HG03159 (cell line): ENCODE results near the gene CDK11B.

Source experiments
- ATAC-seq: cut with Tn5 transposase; IDR thresholded peaks from one replicate; pipeline ENCODE4 v1.9.1; 2021; ENCODE audit warnings: mild to moderate bottlenecking, moderate library complexity; ENCODE audit not compliant: unreplicated experiment

Gene CDK11B

DNA sequence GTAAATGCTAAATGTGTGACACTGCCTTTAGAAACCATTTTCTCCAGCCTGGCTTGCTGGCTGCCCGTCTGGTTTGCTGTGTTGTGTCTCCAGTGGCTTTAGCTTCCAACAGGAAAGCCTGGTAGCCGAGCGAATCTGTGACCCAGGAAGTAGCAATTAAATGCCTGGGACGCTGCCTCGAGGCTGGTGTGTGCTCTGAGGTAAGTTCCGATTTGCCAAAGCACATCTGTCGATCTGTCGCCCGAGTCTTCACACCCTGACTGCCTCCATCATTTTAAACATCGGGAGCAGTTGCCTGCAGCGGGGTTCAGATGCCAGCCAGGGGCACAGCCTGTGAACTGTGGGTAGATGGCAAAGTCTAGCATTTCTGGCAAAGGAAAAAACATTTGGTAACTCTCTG, 41.3 kb downstream of the CDK11B start:
- ATAC-seq = no peak

DNA sequence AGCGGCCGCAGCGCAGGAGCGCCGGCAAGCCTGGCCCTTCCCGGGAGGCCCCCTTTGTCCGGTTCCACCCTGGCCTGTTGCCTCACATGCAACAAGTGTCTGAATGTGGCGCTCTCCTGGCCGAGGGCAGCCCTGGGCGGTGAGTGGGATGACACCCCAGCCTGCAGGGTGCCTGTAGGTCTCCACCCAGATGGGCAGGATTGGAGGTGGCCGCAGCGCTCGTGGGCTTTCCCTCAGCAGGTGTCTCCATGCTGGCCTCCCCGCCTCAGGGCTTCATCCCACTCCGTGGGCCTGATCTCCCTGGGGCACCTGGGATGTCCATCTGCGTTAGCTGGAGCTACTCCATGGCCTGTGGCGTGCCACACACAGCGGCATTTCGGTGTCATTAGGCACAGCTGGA, 42.0 kb downstream of the CDK11B start:
- ATAC-seq = no peak

DNA sequence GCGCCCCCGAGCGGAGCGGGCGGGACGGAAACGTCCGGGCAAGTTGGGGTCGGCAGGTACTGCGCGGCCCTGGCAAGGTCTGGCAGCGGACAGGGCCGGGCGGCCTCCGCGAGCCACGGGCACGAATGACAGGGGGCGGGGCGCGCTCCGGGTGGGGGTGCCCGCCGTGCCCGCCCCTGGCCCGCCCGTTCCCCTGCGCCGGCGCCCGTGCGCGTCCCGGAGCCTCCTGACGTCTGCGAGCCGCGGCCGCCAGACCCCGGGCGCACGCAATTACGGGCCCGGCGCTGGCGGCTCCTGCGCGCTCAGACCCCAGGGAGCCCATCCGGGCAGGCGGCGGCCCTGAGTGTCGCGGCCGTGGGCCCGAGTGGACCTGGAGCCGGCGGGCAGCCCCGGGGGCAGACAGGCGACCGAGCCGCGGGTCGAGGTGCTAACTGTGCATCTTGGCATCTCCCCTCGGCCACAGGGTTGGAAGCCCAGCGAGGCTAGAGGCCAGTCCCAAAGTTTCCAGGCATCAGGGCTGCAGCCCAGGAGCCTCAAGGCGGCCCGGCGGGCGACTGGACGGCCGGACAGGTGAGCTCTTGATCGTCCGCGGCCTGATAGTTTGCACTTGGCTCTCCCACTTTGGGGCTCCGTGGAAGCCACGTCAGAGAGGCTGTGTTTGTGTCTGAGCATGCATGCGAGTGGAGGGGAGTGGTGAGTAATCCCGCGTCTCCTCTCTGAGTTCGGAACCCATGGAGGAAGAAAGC, 42.6 kb downstream of the CDK11B start:
- peak; percentile 29 for ATAC-seq

DNA sequence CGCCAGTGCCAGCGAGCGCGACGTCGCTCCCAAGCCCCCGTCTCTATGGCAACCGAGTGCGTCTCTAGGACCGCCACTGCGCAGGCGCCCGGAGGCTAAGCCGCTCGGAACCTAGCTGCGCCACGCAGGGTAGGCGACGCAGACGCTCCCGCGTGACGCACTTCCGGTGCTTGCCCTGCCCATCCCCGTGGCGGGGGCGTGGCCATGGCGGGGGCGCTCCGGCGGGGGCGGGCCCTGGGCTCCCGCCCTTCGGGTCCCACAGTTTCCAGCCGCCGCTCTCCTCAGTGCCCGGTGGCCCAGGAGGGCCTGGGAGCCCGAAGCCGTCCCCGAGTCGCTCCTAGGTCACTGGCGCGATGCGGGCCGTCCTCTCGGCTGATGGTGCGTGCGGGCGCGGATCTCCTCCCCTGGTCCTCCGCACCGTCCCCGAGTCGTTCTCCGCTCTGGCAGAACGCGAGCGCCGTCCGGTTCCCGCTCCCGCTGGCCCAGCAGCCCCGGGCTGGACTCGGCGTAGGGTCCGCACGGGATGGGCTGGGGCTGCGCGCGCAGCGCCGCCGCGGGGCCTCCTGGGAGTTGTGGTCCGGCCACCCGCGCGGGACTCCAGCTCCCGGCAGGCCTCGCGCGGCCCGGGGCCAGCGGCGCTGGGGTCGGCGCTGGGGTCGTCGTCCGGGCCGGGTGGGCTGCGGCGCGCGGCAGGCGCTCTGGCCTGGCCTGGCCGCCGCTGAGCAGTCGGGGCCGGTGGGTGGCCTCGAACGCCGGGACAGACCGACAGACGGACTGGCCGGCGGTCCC, 43.4 kb downstream of the CDK11B start, which contains the start of gene MIB2:
MIB2 (plus strand) TSS at position 245 of the 789 bp plus-strand sequence. CDS start 7,953 bp downstream, outside the sequence.
- ATAC-seq = peak; percentile 81

DNA sequence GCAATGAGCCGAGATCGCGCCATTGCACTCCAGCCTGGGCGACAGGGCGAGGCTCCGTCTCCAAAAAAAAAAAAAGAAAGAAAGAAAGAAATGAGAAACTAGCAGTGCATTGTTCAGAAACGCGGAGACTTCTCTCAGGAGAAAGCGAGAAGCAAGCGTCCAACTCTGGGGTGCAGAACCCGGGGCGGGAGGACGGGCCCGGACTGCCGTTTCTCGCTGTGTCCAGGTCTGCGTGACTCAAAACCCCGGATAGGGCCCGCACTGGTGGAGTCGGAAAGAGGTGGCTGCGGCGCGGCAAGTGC, 43.9 kb downstream of the CDK11B start:
- ATAC-seq = no peak

DNA sequence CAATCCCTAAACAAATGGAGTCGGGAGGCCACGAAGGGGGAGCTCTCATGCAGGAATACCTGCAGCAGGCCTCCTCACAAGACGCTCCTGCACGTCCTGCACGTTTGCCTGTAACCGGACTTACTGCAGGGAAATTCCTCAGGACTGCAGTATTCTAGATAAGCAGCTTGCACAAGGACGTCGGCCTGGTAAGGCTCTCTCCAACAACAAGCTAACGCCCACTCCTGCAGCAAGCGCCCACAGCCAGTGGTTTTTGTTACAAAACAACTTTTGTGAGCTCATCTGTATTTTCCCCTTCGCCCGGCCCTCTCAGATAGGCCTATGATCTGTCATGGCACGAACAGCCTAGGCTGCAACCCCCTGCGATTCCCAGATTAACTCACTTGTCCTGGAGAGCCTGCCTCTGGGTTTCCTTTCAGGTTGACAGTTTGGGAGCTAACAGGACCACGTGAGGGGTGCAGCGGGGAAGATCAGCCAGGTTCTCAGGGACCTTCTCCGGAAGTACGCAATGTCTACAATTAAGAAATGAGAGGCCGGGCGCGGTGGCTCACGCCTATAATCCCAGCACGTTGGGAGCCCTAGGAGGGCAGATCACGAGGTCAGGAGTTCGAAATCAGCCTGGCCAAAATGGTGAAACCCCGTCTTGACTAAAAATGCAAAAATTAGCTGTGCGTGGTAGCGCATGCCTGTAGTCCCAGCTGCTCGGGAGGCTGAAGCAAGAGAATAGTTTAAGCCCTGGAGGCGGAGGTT, 44.4 kb downstream of the CDK11B start:
- ATAC-seq = no peak

- no peak for ATAC-seq
Observed at GRCh38 chr1:1613509-1614082, 45.2 kb downstream of the CDK11B start.

- no peak for ATAC-seq
Observed at GRCh38 chr1:1612104-1612400, 46.8 kb downstream of the CDK11B start.

GRCh38 chr1:1610796-1611195, 48.0 kb downstream of the CDK11B start:
- no peak for ATAC-seq

DNA sequence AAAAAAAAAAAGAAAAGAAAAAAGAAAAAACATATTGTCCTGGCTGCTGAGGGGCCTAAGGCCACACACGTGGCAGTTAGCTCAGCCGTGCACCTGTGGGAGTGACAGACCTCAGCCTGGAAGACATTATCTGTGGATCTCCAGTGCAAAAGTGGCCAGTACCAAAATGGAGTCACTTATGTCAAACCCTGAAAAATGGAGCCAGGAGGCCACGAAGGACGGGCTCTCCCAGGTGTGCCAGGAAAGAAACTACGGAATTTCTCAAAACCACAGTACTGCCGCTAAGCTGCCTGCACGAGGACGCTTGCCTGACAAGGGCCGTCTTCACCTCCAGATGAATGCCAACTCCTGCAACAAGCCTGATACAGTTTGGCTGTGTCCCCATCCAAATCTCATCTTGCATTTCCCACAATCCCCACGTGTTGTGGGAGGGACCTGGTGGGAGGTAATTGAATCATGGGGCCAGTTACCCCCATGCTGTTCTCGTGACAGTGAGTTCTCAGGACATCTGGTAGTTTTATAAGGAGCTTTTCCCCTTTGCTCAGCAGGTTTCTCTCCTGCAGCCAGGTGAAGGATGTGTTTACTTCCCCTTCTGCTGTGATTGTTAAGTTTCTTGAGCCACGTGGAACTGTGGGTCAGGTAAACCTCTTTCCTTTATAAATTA, 48.9 kb downstream of the CDK11B start:
- no peak for ATAC-seq

GRCh38 chr1:1606232-1606631, 52.6 kb downstream of the CDK11B start:
- no peak for ATAC-seq

GRCh38 chr1:1605724-1606123, 53.1 kb downstream of the CDK11B start:
- no peak for ATAC-seq

GRCh38 chr1:1605034-1605591, 53.7 kb downstream of the CDK11B start:
- no peak for ATAC-seq

DNA sequence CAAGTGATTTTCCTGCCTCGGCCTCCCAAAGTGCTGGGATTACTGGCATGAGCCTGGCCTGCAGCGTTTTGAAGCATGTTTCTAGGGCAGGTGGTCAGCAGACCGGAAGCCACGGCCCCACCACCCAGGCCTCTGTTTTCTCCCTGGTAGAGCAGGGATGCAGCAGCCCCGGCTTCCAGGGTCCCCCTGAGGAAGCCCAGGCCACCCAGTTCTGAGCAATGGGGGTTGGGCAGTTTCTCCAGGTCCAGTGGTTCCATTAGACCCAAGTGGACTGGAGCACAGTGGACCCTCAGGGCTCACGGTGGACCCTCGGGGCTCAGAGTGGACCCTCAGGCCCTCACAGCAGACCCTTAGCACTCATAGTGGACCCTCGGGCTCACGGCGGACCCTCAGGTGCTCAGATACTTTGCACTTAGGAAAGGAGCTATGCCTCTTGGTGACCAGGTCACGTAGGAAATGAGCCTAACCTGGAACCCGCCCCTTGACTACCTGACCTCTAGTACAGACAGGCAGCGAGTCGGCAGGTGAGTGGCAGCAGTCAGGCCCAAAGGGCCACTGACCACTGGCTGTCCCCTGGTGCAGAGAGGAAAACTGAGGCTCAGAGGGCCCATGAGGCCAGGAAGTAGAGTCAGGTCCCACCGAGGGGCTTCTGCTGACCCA, 54.3 kb downstream of the CDK11B start:
- ATAC-seq = no peak

DNA sequence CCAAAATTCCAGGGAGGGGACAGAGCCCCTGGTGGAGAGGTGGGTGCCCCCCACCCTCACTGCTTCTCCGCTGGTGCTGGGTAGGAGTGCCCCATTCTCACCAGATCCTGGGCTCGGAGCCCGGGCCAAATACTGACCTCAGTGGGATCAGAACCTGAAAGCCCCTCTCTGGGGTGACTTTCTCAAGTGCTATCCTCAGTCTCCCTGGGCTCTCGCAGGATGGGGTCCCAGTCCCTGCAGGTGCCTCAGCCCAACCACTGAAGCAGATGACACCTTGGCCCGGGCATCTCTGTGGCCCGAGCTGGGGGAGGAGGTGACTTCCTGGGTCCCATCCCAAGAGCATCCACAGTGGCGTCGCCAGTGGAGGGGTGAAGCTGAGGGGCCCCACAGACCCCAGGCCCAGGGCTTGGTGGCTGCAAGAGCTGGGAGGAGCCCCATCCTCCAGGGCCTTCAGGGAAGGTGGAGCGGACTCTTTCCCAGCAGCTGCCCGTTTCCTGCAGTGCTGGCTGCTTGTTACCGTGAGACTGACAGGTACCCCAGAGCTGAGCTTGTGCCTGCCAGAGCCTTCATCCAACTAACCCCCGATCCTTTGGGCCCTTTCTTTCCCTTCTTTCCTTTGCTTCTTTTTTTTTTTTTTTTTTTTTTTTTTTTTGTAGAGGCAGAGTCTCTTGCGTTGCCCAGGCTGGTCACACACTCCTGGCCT, 55.0 kb downstream of the CDK11B start:
- ATAC-seq = no peak

- no peak for ATAC-seq
Observed at GRCh38 chr1:1602968-1603506, 55.8 kb downstream of the CDK11B start.

- no peak for ATAC-seq
Observed at GRCh38 chr1:1602304-1602967, 56.4 kb downstream of the CDK11B start.

DNA sequence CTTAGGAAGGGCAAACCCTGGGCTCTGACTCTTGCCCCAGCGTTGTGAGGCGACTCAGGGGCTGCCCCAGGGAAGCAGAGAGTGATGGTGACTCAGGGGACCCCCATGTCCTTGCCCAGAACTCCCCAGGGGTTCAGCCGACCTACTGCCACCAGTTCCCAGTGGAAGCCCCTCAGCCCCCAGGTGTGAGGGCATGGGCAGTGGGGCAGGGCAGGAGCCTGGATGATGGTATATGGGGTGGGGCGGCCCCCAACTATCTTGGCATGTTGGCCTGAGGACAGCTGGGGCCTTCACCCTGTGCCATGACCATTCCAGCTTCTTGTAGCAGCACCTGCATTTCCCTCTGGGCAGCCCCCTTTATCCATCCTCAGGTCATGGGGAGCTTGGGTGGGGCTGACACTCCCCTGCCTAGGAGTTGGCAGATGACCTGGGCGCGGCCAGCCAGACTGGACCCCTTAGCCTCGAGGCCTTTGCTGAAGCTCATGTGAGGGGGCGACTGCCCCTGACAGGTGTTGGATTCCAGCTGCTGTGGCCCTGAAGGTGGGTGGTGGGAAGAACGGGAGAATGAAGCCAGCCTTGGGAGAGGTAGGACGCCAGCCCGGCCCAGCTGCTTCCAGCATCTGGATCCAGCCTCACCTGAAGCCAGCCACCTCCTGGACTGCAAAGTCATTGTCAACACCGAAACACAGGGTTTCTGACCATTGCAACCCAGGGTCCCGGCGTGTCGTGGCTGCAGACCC, 57.1 kb downstream of the CDK11B start:
- ATAC-seq = no peak
